Epithelial cell of esophagus (primary cell): Measurements from ENCODE around the gene HK1.
"Not testable (repeated sequence)": the region's sequence is repeated elsewhere in the genome, so short reads cannot be mapped to it uniquely, and the experiment has no call there.

Source experiments
- DNase-seq: peaks from one replicate; pipeline ENCODE4 v3.0.0; 2010; ENCODE audit warnings: low read depth
- H3K4me3 ChIP-seq: 2 replicates; pipeline ENCODE4 v1.5.1; 2011; ENCODE audit warnings: mild to moderate bottlenecking, low read length, control low read depth
- CTCF ChIP-seq: IDR thresholded peaks from 2 replicates; pipeline ENCODE4 v1.5.1; 2011; ENCODE audit warnings: low read depth, mild to moderate bottlenecking, low read length, control low read depth, inconsistent platforms; ENCODE audit not compliant: insufficient read depth; ENCODE audit errors: missing control alignments

The HK1 gene

DNA sequence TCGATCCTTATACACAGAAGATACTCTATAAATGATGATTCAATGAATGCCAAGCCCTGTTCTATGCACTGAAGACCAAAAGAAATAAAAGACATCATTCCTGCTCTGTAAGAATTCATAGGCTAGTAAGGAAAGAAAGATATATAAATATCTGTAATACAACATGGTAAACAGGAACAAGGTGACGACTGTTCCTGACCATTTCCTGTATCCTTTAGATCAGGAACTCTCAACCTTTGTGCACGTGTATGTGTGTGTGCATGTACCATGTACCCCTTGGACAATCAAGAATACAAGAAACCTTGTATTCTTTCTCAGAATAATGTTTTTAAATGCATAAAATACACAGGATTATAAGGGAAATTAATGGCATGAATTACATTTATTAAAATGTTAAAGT is 7.3 kb upstream of the HK1 start:
- no peak for DNase-seq
- no peak overlapping the region for H3K4me3 ChIP-seq
- no peak for TF ChIP-seq CTCF

DNA sequence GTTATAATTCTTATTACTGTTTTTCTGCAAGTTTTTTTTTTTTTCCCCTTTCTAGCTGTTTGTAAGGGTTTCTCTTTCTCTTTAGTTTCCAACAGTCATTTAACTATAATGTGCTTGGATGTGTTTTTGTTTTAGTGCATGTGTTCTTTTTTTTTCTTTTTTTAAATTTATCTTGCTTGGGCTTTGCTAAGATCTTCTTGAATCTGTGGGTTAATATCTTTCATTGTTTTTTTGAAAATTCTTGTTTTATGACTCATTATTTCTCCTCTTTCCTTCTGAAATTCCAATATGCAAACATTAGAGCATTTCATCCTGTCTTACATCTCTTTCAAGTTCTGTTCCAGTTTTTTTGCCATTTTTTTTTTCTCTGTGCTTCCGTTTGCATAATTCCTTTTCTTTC is 5.7 kb upstream of the HK1 start:
- H3K4me3 ChIP-seq: no peak overlapping the region
- DNase-seq: no peak
- no peak for TF ChIP-seq CTCF

DNA sequence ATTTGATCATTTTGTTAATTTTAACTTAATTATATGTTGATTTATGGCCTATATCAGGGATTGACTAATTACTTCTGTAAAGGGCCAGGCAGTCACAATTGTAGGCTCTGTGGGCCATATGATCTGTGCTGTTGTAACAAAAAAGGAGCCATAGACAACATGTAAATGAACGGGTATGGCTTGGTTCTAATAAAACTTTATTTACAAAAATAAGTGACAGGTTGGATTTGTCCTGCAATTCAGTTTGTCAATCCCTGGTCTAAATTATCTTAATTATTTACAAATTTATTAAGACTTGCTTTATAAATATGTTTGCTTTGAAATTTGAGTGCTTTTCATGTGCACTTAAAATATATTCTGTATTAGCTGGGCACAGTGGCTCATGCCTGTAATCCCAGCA is 2.9 kb upstream of the HK1 start:
- no peak overlapping the region for H3K4me3 ChIP-seq
- TF ChIP-seq CTCF: no peak
- no peak for DNase-seq

DNA sequence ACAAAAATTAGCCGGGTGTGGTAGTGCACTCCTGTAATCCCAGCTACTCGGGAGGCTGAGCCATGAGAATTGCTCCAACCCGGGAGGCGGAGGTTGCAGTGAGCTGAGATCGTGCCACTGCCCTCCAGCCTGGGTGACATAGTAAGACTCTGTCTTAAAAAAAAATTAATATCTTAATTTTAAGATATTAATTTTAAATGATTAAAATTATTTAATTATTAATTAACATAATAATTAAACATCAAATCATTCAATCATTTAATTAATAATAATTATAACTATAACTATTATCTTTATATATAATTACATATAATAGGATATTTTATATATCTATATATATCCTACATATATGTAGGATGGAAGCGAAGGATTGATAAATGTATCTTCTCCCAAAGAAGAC is 1.8 kb upstream of the HK1 start:
- no peak for TF ChIP-seq CTCF
- no peak for DNase-seq
- no peak overlapping the region for H3K4me3 ChIP-seq

GRCh38 chr10:69279110-69279509 is 814 bp downstream of the HK1 start:
- no peak overlapping the region for H3K4me3 ChIP-seq
- no peak for DNase-seq
- no peak for TF ChIP-seq CTCF

GRCh38 chr10:69281507-69282413 is 3.5 kb downstream of the HK1 start:
- no peak for DNase-seq
- H3K4me3 ChIP-seq: no peak overlapping the region
- TF ChIP-seq CTCF: no peak

DNA sequence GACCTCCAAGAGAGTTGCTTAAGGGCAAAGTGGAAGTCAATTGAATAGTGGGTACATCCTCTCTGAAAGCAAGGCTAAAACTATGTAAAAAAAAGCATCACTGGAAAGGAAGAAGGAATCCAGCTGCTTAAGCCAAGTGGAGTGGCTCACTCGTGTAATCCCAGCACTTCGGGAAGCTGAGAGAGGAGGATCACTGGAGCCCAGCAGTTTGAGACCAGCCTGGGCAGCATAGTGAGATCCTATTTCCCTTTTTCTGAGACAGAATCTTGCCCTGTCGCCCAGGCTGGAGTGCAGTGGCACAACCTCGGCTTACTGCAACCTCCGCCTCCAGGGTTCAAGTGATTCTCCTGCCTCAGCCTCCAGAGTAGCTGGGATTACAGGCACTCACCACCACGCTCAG is 6.1 kb downstream of the HK1 start:
- H3K4me3 ChIP-seq, DNase-seq: not testable (repeated sequence)
